ENCODE data around the gene TEX14. TPM values are rescaled to one million over a fixed set of nuclear protein-coding genes. Genes with fewer than 3 reads are reported as not detected.

The TEX14 gene
- total RNA-seq, 1 experiment from 2014 or later = 0.89 TPM

GRCh38 chr17:58641887-58642311 lies 49.9 kb downstream of the TEX14 start:
- DNase-seq (ENCODE audit: low read depth, low spot score) (no peak), ATAC-seq (no peak)
- 0 out of 2 replicates have a peak overlapping the region, but pooled peaks have one; percentile 6 for H3K4me2 ChIP-seq (ENCODE audit: low read length)
- intact Hi-C loops (cut with micrococcal nuclease) = no loop called here
- H3K4me1 ChIP-seq (ENCODE audit: control insufficient read depth in 1 of 2, insufficient read depth in 2 of 2, low read length in 2 of 2) = peaks cover 0 to 19% of the 10 kb centered on the region in 2 experiments; a peak in 2 of 4 replicates
- peak overlapping the region; percentile 40 for H2AFZ ChIP-seq (ENCODE audit: low read depth, low read length, poor library complexity, severe bottlenecking)
- no TSS peak for BruUV-seq (replicated peaks)
- POLR2A ChIA-PET = interaction anchor here (10.2 kb wide), 1 partner anchor 11 kb away, joined by 238 read pairs; no protein-coding TSS in a partner anchor
- H3K36me3 ChIP-seq (ENCODE audit: control insufficient read depth in 1 of 2, insufficient read depth in 2 of 2, low read length in 2 of 2) = no peaks in the 10 kb centered on the region
- H3K9me3 ChIP-seq (ENCODE audit: control insufficient read depth in 1 of 2, insufficient read depth in 1 of 2, low read depth in 1 of 2, low read length in 2 of 2) = no peaks in the 10 kb centered on the region
- no peaks in the 10 kb centered on the region for H3K27me3 ChIP-seq (ENCODE audit: insufficient read depth, low read length)
- CTCF ChIA-PET = no interaction called here
- H3K9ac ChIP-seq (ENCODE audit: low read length) = no peak overlapping the region
- H3K79me2 ChIP-seq (ENCODE audit: insufficient read depth, low read length) = no peaks in the 10 kb centered on the region
- RAD21 ChIA-PET (ENCODE audit: low non-redundant PET in 1 of 2, low total read pairs in 2 of 2, uncharacterized antibody in 2 of 2, unreplicated experiment in 2 of 2) = no interaction called here
- TF ChIP-seq EGR1 (IDR thresholded peaks at IDR 0.05; ENCODE audit: low read depth) = no peak
- TF ChIP-seq ELF1 (IDR thresholded peaks at IDR 0.05; ENCODE audit: borderline replicate concordance, low read depth) = no peak
- TF ChIP-seq ATF3 (IDR thresholded peaks at IDR 0.05) = no peak
- TF ChIP-seq SP1 (IDR thresholded peaks at IDR 0.05; ENCODE audit: low read depth) = no peak
- no peak for TF ChIP-seq YY1 (IDR thresholded peaks at IDR 0.05; ENCODE audit: extremely low read depth, insufficient replicate concordance, low read depth, low read length)
- TF ChIP-seq, protein P1, sequence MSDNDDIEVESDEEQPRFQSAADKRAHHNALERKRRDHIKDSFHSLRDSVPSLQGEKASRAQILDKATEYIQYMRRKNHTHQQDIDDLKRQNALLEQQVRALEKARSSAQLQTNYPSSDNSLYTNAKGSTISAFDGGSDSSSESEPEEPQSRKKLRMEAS (IDR thresholded peaks at IDR 0.05) = no peak
- no peak for TF ChIP-seq EZH2 (IDR thresholded peaks at IDR 0.05)
- H4K20me1 ChIP-seq (ENCODE audit: insufficient read depth) = no peaks in the 10 kb centered on the region
- H3K4me3 ChIP-seq (replicated peaks in 1 of 2; ENCODE audit: low read depth in 1 of 2, low read length in 2 of 2) = no peak overlapping the region
- H3K9me2 ChIP-seq (ENCODE audit: insufficient read depth) = no peaks in the 10 kb centered on the region
- H3K27ac ChIP-seq (ENCODE audit: low read depth, low read length) = no peak overlapping the region

DNA sequence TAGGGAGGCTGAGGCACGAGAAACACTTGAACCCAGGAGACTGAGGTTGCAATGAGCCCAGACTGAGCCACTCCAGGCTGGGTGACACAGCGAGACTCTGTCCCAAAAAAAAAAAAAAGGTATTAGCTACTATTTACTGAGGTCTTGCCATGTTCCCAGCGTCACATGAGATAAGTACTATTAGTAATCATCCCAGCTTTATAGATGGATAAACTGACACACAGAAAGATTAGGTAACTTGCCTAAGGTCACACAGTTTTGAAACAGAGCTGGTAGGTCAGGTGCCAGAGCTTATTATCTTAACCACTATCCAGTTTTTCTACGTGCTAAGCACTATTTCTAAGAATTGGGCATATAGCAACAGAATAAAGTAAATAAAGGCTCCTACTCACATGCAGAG lies 51.6 kb downstream of the TEX14 start:
- DNase-seq (ENCODE audit: low read depth, low spot score) (no peak), ATAC-seq (no peak)
- BruUV-seq (replicated peaks) = no TSS peak
- H3K4me2 ChIP-seq (ENCODE audit: low read length) = no peak overlapping the region
- H3K27ac ChIP-seq (ENCODE audit: low read depth, low read length) = no peak overlapping the region
- H3K36me3 ChIP-seq (ENCODE audit: control insufficient read depth in 1 of 2, insufficient read depth in 2 of 2, low read length in 2 of 2) = no peaks in the 10 kb centered on the region
- no peak overlapping the region for H3K4me3 ChIP-seq (replicated peaks in 1 of 2; ENCODE audit: low read depth in 1 of 2, low read length in 2 of 2)
- H4K20me1 ChIP-seq (ENCODE audit: insufficient read depth) = no peaks in the 10 kb centered on the region
- peaks cover 0 to 19% of the 10 kb centered on the region in 2 experiments; a peak in 2 of 4 replicates for H3K4me1 ChIP-seq (ENCODE audit: control insufficient read depth in 1 of 2, insufficient read depth in 2 of 2, low read length in 2 of 2)
- no peak overlapping the region for H2AFZ ChIP-seq (ENCODE audit: low read depth, low read length, poor library complexity, severe bottlenecking)
- no peaks in the 10 kb centered on the region for H3K79me2 ChIP-seq (ENCODE audit: insufficient read depth, low read length)
- ChIA-PET RAD21 (ENCODE audit: low non-redundant PET in 1 of 2, low total read pairs in 2 of 2, uncharacterized antibody in 2 of 2, unreplicated experiment in 2 of 2) (no interaction called here), POLR2A (interaction anchor here (2.6 to 10.2 kb wide), 2 partner anchors 9 to 18 kb away, joined by 22 to 238 read pairs; no protein-coding TSS in a partner anchor), CTCF (interaction anchor here (0.9 kb wide), 1 partner anchor 99 kb away, joined by 3 read pairs; no protein-coding TSS in a partner anchor)
- intact Hi-C loops (cut with micrococcal nuclease) = no loop called here
- no peaks in the 10 kb centered on the region for H3K27me3 ChIP-seq (ENCODE audit: insufficient read depth, low read length)
- no peaks in the 10 kb centered on the region for H3K9me2 ChIP-seq (ENCODE audit: insufficient read depth)
- H3K9ac ChIP-seq (ENCODE audit: low read length) = no peak overlapping the region
- no peaks in the 10 kb centered on the region for H3K9me3 ChIP-seq (ENCODE audit: control insufficient read depth in 1 of 2, insufficient read depth in 1 of 2, low read depth in 1 of 2, low read length in 2 of 2)
- TF ChIP-seq, protein P1 (IDR thresholded peaks at IDR 0.05) = no peak
- TF ChIP-seq POLR2A (IDR thresholded peaks at IDR 0.05; ENCODE audit: borderline replicate concordance, extremely low read depth, insufficient read depth, insufficient read length) (no peak), REST (IDR thresholded peaks at IDR 0.05; ENCODE audit: low read depth) (no peak), JUND (IDR thresholded peaks at IDR 0.05) (no peak), EZH2phosphoT487 (IDR thresholded peaks at IDR 0.05; ENCODE audit: borderline replicate concordance) (no peak), EGR1 (IDR thresholded peaks at IDR 0.05; ENCODE audit: low read depth) (no peak), CBX3 (IDR thresholded peaks at IDR 0.05; ENCODE audit: low read depth) (no peak), ELF1 (IDR thresholded peaks at IDR 0.05; ENCODE audit: borderline replicate concordance, low read depth) (no peak), ZNF274 (IDR thresholded peaks at IDR 0.05; ENCODE audit: low read depth, low read length) (no peak), ATF3 (IDR thresholded peaks at IDR 0.05) (no peak), EZH2 (IDR thresholded peaks at IDR 0.05) (no peak), CEBPB (IDR thresholded peaks at IDR 0.05; ENCODE audit: low read depth) (no peak)
